GM12875 (cell line): ENCODE data around the gene TBCEL.

Experiments
- H3K4me3 ChIP-seq: one replicate; pipeline ENCODE4 v1.5.1; 2011; ENCODE audit warnings: low read depth, low read length, control low read depth
- CTCF ChIP-seq: IDR thresholded peaks from 2 replicates; pipeline ENCODE4 v1.5.1; 2011; ENCODE audit warnings: low read depth, mild to moderate bottlenecking, control low read depth, inconsistent platforms, low read length, moderate library complexity, borderline replicate concordance; ENCODE audit not compliant: insufficient read depth

Gene TBCEL

GRCh38 chr11:121105063-121105480 lies 81.2 kb downstream of the TBCEL start:
- no peak for TF ChIP-seq CTCF
- H3K4me3 ChIP-seq, result no peak overlapping the region

GRCh38 chr11:121105481-121106195 lies 81.7 kb downstream of the TBCEL start:
- H3K4me3 ChIP-seq, result no peak overlapping the region
- TF ChIP-seq CTCF, result no peak

GRCh38 chr11:121106812-121107211 lies 82.9 kb downstream of the TBCEL start:
- H3K4me3 ChIP-seq, result no peak overlapping the region
- no peak for TF ChIP-seq CTCF

GRCh38 chr11:121108413-121108812 lies 84.5 kb downstream of the TBCEL start:
- H3K4me3 ChIP-seq, result no peak overlapping the region
- TF ChIP-seq CTCF, result no peak

GRCh38 chr11:121109471-121109870 lies 85.6 kb downstream of the TBCEL start:
- no peak for TF ChIP-seq CTCF
- H3K4me3 ChIP-seq, result no peak overlapping the region

GRCh38 chr11:121109916-121110586 lies 86.1 kb downstream of the TBCEL start:
- no peak for TF ChIP-seq CTCF
- H3K4me3 ChIP-seq, result no peak overlapping the region
